CD4-positive, alpha-beta T cell treated with Interleukin-15 for 1 hour (primary cell): ENCODE data around the gene RALGAPA2.

Source experiments
- DNase-seq: peaks from one replicate; pipeline ENCODE4 v3.0.0-alpha.2; 2020

The RALGAPA2 gene

DNA sequence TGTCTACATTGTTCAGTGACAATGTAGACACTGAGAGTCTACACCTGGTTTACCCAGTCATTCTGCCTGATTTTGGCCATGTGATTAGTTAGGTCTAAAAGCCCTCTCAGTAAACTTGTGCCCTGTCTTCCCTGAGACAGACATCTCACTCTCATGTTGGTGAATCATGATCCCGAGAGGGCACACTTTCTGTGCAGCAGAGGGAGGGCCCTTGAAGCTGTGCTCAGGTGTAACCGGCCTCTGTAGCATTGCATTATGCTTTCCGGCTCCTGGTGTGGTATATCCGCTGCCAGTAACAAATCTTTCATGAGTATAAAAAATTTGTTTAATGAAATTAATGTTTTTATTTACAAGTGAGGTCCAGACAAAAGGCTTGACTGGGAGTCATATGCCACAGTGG is 85.0 kb downstream of the RALGAPA2 start:
- no peak for DNase-seq

DNA sequence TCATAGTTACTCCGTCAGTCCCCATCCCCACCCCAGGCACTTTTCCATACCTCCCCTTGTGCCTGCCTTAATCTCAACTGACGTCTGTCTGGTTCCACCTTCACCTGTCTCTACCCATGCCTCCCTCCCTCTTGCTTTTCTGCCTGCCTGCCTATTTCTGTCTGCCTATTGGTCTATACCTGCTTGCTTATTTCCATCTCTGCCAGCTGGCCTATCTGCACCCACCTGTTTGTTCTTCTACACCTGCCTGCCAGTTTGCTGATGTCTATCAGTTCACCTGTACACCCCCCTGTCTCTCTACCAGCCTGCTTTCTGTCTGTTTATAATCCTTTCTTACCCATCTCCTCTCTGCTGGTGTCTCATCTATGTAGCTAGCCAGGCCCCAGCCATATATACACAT is 87.5 kb downstream of the RALGAPA2 start:
- no peak for DNase-seq

DNA sequence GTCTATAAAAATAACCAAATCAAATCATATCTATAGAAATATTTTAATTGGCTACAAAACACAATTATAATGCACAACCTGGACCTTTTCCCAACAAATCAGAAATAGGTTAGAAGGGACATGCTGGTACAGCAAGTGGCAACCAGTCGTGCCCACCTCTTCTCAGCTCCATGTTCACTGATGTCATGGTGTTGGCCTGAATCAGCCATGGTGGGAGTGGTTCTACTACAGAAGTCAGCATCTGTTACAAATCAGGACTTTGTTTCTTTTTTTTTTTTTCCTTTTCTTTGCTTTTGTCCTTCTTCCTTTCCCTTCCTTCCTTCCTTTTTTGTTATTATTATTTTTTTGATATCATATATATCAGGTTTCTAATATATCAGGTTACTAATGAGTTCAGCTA is 91.2 kb downstream of the RALGAPA2 start:
- DNase-seq = no peak

DNA sequence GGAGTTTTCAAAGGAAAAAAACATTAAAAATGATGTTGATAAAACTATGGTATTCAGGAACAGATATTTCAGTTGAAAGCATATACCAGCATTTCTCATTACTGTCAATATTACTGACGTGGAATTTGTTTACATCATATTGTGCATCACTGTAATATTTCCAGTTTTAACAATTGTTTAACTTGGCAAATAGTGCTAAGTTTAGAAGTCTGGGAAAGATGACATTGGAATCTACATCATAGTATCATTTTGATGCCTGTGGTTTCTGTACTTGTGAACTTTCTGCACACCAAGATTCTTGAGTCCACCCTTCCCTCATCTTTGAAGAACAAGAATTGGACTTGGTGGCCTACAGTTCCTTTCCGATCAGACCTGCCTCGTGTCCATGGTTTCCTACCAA is 98.1 kb downstream of the RALGAPA2 start:
- no peak for DNase-seq

DNA sequence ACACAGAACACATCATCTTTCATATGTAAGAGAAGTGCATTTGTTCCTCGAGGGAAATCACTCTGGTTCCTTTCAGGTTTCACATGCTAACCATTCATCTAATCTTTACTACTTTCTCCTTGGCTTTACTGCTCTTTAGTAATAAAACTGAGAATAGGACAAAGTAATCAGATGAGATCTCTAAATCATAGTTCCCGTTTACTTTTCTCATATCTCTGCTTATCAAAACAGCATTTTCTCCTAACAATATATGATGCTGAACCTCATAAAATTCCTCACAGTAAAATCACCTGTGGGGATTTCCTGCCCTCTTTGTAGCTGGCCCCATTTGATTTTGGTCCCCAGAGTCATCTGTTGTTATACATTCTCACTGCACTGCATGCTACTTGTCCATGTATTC is 100.2 kb downstream of the RALGAPA2 start:
- DNase-seq = no peak

DNA sequence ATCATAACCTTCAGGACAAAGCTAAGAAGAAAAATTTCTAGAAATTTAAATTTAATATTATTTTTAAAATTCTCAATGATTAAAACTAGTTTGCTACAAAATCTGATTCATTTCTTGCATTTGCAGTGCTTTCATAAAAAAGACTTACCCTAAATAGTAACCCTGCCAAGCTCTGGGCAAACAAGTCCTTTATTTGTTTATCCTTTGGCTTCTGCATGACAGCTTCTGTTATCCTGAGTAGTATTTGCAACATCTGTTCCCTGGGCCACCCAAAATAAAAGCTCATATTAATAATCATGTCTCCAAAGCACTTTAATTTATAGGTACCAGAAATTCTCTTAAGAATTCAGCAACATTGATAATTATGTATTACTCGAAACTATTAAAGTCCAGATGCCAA is 101.3 kb downstream of the RALGAPA2 start:
- no peak for DNase-seq

DNA sequence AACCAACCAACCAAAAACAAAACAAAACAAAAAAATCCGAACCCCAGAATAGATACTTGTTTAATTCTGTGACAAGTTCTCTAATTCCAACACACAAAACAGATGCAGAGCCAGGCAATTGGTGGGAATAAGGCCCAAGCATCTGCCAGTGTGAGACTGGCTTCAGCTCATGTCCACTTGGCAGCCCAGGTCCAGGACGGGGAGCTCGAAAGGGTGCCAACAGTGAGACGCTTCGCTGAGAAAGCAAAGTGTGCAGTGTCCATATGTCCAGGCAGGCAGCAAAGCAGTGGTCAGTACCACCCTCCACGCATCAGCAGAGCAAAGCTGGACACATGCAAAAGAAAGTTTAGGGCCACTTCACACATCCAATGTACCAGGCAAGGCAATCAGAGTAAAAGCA is 102.9 kb downstream of the RALGAPA2 start:
- no peak for DNase-seq

DNA sequence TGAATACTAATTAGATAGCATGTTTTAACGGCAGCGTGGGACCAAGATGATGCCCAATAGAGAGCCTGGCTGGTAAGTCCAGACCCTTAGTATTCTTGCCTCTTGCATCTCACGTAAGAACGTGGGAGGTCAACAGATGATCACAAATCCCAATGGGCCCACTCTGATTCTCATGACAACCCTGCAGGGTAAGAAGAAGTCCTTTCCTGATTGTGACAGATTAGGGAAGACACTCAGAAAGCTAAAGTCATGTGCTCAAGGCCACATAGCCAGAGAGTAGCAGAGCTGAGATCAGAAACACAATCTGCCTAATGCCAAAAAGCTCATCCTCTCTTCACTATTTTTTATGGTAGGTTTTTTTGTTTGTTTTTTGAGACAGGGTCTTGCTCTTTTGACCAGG is 103.8 kb downstream of the RALGAPA2 start:
- no peak for DNase-seq

DNA sequence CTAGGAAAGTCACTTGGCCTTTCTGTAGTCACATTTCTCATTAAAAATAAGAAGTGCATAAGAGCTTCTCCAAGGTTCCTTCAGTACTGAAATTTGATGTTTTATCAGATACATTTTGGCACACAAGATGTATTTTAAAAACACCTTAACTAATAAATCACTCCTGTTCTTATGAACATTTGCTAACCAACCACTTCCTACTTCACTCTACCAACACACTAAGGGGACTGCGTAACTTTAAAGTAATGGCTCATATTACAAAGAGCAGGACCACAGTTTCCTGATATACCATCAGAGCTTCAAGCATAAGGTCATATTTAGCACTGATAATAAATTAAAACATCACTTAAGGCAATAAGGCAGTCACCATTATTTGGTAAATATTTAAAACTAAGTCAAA is 104.4 kb downstream of the RALGAPA2 start:
- DNase-seq = no peak

DNA sequence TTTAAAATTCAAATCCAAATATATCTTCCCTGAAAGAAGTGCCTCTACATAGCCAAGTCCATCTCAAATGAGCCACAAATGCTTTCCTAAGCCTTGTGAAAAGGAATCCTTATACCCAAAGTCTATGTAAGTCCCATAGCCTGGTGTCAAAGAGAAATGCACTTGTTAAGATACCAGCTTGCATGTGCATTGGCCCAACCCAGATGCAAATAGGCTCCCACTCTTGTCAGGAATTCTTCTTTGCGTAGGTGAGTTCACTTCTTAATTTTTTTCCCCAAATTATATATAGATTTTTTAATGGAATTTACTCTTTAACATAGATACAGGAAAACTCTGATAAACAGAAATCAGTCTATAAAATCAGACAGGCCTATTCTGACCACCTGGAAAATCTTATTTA is 105.6 kb downstream of the RALGAPA2 start:
- no peak for DNase-seq

DNA sequence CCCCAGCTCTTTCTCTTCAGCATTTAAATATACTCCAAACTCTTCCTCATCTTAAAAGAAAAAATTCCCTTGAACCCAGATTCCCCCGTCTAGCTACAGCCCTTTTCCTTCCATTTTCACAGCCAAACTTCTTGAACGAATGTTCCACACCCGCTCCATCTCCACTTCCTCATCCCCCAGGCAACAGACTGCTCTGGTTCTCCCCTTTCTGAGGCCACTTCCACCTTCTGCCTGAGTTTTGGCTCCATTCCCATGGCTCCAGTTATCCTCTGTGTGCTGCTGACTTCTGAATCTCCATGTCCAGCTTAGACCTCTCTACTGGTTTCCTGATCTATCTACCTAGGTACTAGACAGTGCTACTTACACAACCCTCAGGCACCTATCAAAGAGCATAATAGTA is 106.4 kb downstream of the RALGAPA2 start:
- no peak for DNase-seq

DNA sequence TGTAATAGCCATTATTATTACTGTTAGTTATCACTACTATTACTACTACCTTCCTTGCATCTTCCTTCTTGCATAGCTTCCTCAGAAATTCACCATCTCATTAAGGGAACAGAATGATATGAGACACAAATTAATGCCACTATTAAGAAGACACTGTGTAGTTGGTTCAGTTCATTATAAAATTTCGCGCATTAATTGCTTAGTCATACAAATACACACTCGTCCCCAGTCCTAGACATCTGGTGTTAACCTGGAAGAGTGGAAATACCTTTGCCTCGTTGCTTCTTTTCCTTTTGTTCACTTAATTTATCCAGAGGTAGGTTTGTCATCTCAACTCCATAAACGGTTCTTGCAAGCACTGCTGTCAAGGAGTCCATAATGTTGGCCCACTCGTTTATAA is 107.5 kb downstream of the RALGAPA2 start:
- no peak for DNase-seq

DNA sequence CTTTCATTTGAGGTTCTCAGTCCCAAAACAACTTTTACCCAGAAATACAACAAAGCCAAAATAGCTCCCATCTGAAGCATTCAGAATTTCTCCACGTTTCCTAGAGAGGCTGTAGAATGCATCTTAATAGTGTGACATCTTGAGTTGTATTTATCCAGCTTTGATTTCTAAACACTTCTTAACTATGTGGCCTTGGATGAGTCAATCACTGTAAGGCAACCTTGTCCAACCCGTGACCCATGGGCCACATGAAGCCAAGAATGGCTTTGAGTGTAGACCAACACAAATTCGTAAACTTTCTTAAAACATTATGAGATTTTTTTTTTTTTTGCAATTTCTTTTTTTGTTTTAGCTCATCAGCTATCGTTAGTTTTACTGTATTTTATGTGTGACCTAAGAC is 108.1 kb downstream of the RALGAPA2 start:
- DNase-seq = no peak

DNA sequence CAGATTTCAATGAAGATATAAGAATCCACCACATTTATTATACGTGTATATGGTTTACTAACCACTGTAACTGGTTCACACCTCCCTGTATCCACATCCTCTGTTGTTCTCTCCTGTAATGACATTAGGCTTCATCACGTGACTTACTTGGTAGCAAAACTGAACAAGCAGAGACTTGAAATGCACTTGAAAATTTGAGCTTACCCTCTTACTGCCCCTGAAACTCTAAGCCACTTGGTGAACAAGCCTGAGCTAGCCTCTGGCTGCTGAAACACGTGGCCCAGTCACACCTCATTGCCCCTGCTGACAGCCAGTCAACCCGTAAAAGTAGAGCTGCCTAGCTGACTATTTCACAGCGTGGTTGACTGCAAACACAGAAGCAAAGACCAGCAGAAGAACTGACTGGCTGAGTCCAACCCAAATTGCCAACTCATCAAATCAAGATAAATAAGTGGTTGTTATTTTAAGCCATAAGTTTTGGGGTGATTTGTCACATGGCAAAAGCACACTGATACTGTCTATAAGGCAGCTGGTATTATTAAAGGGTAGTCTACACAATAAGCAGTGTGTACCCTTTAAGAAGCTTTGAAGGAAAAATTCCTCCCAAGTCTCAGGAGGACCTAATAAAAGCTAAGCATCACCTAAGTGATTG is 109.0 kb downstream of the RALGAPA2 start:
- DNase-seq = no peak

DNA sequence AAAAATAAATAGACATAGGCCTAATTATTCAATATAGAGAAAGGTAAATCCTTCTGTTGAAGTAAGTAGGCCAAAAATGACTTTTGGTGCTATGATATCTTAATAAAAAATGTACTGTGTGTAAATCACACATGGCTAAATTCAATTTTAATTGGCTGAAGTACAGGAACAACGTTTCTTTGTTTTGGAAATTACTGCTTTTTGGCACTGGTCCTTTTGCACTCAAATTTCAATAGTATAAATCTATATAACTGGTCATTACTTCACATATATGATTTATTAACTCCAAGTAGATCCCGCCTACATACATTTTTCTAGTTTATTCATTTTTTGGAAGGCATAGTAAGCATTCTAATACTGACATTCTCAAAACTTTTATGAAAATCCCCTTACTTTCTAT is 114.5 kb downstream of the RALGAPA2 start:
- no peak for DNase-seq

DNA sequence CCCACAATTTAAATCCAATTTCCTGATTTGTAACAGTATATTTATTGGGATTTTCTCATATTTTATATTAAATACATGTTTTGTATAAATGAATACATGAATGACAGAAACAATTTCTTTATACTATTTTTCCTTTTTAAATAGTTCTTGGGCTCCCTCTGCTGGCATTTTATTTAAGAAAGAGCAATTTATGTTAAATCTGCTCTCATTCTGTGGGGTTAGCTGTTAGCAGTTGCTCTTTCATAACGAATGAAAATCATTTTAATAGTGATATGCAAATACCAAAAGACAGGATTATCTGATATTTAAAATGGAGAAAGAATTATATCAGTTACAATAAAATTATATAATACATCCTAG is 118.3 kb downstream of the RALGAPA2 start:
- no peak for DNase-seq

DNA sequence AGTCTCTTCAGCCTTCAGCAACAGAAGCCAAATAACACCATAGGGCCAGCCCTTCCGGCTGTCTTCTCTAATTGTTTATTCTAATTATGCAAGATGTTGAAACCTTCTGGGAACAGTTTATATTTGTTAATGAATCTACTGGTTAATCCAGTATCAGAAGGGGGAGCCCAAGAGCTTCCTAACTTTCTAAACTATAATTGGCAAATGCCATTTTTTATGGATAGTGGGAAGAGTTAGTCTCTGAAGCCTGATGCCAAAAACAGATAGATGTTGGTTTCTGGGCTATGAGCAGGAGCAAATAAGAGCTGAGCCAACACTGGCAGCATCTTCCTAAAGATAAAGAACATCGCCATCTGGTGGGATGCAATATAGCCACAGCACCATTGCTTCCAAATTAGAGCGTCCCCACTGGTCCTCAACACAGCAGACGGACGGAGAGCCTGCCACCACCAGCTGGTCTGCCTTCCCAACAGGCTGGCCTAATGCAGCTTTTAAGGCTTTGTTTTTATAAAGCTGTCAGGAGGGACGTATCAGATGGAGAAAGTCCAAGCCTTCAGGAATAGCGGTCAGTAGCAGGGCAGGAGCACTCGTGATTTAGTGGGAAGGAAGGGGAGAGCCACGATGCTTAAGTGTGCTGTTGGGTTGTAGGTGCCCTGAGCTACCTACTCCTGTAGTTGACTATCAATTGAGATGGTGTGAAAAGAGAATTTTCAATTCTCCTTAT is 118.8 kb downstream of the RALGAPA2 start:
- no peak for DNase-seq

DNA sequence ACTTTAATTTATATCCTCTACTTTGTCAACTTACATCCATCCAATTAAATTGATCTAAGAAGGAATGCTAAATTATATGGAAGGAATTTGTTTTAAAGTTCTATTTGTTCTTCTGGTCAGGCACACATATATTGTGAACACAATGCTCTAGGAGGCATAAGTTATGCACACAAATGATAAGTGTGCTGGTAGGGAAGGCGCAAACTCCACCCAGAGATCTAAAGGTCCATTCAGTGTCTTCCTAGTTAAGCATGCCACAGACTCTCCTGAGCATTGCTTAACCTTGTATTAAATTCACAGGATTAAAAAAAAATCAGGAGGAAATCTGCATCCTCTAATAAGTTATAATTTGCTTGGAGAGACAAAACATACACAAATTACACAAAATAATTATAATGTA is 127.3 kb downstream of the RALGAPA2 start:
- no peak for DNase-seq

DNA sequence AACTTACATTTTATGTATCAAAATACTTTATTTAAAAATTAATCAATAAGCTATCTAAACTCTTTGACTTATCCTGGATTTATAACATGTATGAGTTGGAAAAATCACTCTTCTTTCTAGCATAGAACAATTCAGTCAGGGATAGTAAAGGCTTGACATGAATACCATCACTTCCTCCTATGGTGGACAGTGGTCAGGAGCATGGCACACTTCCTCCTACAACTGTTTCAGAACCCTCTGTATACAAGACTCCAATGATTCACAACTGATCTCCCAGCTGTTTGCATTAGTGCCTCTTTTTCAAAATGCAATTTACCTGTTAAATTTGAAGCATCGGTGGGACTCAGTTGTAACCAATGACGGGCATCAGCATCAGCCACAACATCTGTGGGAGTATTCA is 129.7 kb downstream of the RALGAPA2 start:
- no peak for DNase-seq

DNA sequence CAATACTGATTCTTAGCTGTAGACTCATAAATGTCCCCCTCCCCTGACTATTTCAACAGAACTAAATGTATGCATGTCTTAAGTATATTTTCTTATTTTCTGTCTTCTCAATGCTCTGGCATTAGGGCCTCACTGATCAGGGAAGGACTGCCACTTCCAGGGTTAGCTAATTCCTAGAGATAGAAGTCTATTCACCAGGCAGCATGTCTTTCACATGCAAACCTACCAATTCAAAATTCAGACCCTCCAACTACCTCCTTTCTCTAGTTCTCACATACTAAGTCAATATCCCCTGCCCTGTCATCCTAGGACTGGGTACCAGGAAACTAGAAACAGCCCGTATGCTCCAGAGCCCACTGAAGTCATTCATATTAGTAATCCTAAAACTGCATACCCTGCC is 132.3 kb downstream of the RALGAPA2 start:
- no peak for DNase-seq

DNA sequence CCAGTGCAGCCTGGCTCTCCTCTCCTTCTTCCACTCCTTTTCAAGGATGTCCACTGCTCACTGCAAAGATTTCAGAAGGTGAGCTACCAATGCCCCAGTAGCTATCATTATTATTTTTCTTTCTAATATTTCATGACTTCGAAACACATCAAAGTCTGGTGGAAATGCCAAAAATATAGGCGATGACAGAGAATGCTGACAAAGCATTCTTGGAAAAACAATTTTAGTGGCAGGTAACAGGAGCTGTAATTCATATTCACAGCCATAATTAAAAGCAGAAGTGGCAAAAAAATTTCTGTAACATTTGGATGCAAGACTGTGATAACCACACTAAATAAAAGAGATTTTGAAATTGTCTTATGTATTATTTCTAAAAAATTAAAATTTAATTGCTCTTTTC is 133.6 kb downstream of the RALGAPA2 start:
- no peak for DNase-seq

DNA sequence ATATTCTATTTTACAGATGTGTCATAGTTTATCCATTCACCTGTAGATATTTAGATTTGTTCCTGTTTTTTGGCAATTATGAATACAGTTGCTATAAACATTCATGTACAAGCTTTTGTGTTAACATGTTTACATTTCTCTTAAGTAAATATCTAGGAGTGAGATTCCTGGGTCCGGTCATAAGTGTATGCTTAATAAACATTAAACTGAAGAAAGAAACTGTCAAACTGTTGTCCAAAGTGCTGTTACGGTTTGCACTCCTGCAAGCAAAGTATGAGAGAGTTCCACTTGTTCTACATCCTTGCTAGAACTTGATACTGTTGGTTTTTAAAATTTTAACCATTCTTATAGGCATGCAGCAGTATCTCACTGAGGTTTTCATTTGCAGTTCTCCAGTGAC is 138.6 kb downstream of the RALGAPA2 start:
- DNase-seq = no peak

DNA sequence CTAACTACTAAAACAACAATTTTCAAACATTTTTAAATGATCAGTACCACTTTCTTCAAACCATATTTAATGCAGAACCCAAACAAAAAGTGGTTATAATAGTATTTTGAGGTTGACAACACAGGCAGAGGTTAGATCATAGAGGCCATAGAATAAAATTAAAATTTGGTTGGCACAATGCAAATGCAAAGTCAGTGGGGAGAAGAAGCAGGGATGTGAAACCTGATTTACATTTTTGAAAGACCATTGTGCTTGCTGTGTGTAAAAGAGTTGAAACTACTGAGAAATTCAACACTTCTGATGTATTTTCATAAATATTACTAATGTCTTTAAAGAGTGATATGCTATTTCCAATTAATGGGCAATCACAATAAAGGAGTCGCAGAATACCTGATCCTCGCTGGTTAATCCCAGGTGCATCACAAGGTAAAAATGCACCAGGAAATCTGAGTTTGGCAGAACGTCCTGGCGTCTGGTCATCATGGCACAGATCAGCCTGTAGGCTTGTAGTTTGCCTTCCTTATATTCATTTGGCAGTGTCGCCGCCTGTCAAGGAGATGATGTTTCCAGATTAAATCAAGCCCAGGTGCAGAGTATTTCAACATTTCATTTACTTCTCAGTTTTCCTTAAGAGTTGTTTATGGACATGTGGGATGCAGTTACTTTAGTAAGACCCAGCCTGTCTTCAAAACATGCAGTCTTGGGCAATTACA is 141.2 kb downstream of the RALGAPA2 start:
- no peak for DNase-seq

DNA sequence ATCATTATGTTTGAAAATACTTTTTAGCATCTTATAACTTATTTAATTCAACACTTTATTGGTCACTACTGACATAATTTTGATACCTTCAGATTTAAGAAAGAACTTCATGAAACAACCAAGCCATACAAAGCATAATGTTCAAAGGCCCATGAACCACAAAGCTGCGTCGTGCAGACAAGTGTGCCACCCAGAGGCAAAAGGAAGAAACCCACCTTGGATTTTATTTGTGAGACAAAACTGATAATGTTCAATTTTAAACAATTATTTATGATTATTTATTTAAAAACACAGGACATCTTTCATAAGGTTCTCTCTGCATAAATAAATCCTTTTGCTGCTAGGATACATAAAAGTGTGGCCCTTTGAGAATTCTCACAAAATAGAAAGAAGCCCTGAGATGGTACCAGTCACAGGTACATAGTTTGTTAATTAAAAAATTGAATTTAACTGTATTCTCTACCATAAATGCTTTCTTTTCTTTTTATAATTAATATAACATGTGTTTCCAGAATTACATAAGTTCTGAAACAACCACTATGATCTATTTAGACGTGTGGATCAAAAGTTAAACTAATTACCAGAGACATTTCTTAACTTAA is 143.7 kb downstream of the RALGAPA2 start:
- no peak for DNase-seq
